ENCODE measurements around the gene RNF157. TPM values are rescaled to one million over a fixed set of nuclear protein-coding genes. Genes with fewer than 3 reads are reported as not detected.

The RNF157 gene
- total and polyA plus RNA-seq, 9 of the 15 experiments (the other 6 are each of a cell fraction or from before 2014, with no cell fraction given), result 8.1 to 31.7 (median 20.8) TPM

DNA sequence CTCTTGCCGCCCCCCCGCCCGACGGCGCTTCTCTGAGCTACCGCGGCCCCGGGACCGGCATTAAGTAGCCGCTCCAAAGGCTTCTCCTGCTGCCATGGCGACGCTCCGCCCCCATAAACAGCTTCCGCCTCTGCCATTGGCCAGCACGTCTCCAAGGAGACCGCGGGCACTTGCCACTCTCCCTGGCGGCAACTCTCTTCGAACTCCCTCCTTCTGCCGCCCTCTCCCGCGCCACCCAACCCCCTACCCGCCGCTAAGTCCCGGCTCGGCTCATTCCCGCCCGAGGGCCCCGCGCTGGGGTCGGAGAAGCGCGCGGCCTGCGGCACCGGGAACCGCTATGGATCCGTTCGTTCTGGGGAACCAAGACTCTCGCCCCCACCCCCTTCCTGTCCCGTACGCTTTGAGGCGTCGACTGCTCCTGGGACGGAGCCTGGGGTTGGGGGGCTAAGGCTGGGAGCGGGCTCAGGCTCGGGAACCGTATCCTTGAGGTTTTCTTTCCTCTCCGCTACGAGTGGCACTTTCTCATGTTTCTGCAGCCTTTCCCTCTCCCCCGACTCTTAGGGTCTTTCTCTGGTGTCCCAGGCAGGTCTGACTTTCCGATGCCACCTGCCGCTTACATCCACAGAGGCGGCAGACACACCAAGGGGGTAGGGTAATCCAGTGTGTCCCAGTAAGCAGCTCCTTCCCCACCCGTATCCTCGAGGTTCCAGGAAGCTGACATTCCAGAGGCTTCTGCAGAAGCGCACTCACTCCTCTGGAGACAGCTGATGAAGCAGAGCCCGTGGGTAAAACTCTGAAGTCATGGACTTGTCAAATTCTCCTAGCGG is 98.9 kb downstream of the RNF157 start, which contains the start of gene FOXJ1 (continued):
- TF ChIP-seq BCL6 (CRISPR knock-in tag; IDR thresholded peaks at IDR 0.05) (no peak), FUS (optimal IDR thresholded peaks at IDR 0.05; ENCODE audit: low read depth, low read length) (no peak), ZNF75A (CRISPR knock-in tag; IDR thresholded peaks at IDR 0.05) (no peak), YY1 (IDR thresholded peaks at IDR 0.05; ENCODE audit: borderline replicate concordance in 1 of 3, control insufficient read depth in 1 of 3, extremely low read depth in 1 of 3, insufficient read depth in 3 of 3, insufficient read length in 1 of 3, insufficient replicate concordance in 2 of 3, low read depth in 1 of 3, low read length in 2 of 3) (peak in 1 of 3 experiments; percentile 25), ZBTB40 (IDR thresholded peaks at IDR 0.05) (0 out of 2 replicates have a peak, but pooled peaks have one; percentile 33), ZBTB40 (CRISPR knock-in tag; IDR thresholded peaks at IDR 0.05) (0 out of 2 replicates have a peak, but pooled peaks have one; percentile 20), BRF1 (IDR thresholded peaks at IDR 0.05; ENCODE audit: borderline replicate concordance, extremely low read depth, insufficient read length) (no peak), HCFC1 (IDR thresholded peaks at IDR 0.05; ENCODE audit: low read depth, low read length) (peak; percentile 36; the same call in 1 of the 2 replicates), PPARD (CRISPR knock-in tag; IDR thresholded peaks at IDR 0.05) (no peak), EGR1 (conservative IDR thresholded peaks at IDR 0.05) (peak; percentile 85), FOXO4 (CRISPR knock-in tag; IDR thresholded peaks at IDR 0.05) (no peak), TEAD1 (CRISPR knock-in tag; IDR thresholded peaks at IDR 0.05) (peak in 1 of 2 experiments; percentile 67; a peak in 1 of 4 replicates)
- TF ChIP-seq, protein P1, sequence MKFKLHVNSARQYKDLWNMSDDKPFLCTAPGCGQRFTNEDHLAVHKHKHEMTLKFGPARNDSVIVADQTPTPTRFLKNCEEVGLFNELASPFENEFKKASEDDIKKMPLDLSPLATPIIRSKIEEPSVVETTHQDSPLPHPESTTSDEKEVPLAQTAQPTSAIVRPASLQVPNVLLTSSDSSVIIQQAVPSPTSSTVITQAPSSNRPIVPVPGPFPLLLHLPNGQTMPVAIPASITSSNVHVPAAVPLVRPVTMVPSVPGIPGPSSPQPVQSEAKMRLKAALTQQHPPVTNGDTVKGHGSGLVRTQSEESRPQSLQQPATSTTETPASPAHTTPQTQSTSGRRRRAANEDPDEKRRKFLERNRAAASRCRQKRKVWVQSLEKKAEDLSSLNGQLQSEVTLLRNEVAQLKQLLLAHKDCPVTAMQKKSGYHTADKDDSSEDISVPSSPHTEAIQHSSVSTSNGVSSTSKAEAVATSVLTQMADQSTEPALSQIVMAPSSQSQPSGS (CRISPR knock-in tag; IDR thresholded peaks at IDR 0.05), result no peak
